Caki2 (cell line): Measurements from ENCODE around the gene FIGLA. TPM values are rescaled to one million over a fixed set of nuclear protein-coding genes. Genes with fewer than 3 reads are reported as not detected.

Experiments
- DNase-seq: peaks from one replicate; pipeline ENCODE4 v3.0.0-alpha.2; 2015; ENCODE audit warnings: low read depth
- in situ Hi-C: cut with HindIII; loops from 2 replicates; pipeline ENCODE4 v1.10.0; 2016; ENCODE audit warnings: low sequenced_read_pairs, low pct_unique_long_range_greater_than_20kb, mixed read lengths
- total RNA-seq: library from RNA; depleted of rRNA; stranded (reverse); fragments of >200 nt; shearing (Covaris generic); gene quantifications from 2 replicates; pipeline ENCODE4 v1.2.3, GENCODE V29; 2014; ENCODE audit warnings: low replicate concordance

The FIGLA gene
- total RNA-seq, 1 experiment from 2014 or later = not detected

DNA sequence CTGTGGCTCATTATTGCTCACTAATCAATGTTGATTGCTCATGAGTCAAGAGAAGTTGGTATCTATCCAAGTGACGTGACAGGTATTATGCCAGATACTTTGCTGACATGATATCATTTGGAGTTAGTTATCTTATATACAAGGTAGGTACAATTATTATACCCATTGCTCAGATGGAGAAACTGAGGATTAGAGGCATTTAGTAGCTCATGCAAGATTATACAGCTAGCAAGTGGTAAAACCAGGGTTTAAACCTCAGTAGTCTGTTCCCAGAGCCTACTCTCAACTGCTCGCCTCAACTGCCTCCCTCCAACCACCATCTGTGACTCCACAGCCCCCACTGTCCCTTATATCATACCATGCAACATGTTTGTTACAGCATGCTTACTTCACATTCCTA lies 6.1 kb downstream of the FIGLA start:
- in situ Hi-C loops = no loop called here

DNA sequence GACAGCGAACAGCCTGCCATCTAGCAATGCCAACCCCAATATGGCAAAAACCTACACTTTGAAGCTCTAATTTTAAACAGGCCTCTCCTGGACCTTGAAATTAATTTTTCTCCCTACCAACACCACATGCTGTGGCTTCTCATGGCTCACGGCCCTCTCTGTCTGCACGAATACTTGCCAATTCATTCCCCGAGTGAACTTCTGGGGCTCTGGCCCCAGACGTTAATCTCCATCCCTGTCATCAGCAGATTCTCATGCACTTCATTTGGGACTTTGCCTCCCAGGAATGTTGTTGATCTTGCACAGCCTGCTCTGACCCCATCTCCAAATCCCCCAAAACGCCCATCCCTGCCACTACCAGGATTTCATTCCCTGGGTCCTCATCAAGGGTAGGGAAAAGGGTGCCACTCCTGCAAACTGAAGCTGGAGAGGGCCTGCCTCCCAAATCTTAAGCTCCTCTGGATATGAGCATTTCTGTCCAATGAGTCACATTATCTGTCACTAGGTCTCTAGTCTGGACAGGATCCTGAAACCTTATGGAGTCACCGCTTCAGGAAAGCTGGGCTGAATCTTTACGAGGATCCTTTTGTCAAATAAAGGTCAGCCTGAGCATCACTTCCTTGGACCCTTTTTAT lies 10.4 kb downstream of the FIGLA start:
- in situ Hi-C loops = no loop called here
- DNase-seq = no peak

More for the DNA sequence above, 6.1 kb downstream of the FIGLA start:
- DNase-seq = no peak

DNA sequence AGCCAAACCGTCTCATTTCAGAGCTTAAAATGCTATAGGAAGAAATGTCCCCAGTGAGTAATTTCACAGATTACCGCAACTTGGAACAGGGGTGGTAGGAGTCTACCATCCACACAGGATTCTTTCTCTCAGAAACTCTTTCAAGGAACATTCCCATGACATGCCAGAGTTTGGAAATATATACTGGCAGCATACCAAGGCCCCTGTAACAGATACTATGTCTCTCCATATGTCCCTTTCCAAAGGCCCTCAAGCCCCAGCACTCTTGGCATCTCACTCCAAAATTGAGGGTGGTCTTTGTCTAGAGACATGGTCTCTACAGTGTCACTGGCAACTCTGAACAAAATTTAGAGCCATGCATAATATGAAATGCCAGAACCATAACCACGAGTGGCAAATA lies 11.0 kb downstream of the FIGLA start:
- in situ Hi-C loops = no loop called here
- no peak for DNase-seq

DNA sequence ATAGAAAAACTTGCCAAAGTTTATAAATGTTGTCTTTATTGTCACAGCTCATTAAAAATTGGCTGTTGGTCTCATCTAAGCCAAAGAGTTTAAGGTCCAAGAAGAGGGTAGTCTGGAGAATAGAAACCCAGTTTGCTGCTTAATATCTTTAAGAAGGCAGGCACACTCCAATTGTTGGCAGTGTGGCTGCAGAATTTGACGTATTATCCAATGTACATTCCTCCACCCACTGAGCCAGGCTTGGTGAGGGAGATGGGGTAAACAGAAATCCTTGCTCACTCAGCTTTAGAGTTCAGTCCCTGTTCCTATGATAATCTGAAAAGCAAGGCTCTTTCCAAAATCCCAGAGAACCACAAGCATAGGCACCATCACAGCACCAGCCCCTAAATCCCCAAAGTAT lies 11.8 kb downstream of the FIGLA start:
- in situ Hi-C loops = no loop called here
- DNase-seq = no peak

DNA sequence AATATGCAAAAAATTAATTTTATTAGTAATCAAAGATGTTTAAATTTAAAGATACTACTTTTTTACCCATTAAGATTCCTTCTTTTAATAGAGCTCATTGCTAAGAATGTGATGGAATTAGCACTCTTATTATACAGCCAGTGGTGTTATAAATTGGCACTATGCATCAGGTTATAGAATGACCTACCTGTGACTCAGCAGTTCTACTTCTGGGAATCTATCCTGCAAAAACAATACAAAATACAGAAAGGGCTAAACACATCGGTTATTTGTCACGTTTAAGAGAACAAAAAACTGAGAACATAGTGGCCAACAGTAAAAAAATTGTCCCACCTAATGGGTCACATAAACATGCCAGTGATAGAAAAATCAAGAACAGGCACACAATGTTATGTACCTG lies 13.0 kb downstream of the FIGLA start:
- peak; percentile 36 for DNase-seq
- in situ Hi-C loops = no loop called here

DNA sequence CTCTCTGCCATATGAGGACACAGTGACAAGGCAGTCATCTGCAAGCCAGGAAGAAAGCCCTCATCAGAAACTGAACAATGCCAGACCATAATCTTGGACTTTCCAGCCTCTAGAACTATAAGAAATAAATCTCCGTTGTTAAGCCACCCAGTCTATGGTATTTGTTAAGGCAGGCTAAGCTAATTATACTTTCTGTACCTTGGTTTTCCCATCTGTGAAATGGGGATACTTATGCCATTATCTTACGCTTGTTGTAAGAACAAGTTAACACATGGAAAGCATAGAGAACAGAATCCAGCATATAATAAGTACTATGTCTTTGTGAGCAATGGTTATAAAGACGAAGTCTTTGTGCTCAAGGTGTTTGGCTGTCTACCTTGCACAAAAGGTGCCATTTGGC lies 14.2 kb downstream of the FIGLA start:
- in situ Hi-C loops = no loop called here
- no peak for DNase-seq

DNA sequence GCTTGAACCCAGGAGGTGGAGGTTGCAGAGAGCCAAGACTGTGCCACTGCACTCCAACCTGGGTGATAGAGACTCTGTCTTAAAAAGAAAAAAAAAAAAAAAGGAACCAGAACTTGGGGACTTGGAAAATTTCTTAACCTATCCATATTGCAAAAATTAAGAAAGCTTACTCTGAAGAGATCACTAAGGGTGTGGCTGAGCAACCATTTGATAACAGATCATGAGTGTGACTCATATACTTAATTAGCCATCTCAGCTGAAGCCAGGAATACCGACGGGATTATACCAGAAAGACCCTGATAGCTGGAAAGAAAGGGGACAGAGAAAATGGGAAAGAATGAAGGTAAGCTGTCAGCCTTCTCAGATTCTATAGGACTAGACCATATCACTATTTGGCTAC lies 15.3 kb downstream of the FIGLA start:
- in situ Hi-C loops = no loop called here
- no peak for DNase-seq

DNA sequence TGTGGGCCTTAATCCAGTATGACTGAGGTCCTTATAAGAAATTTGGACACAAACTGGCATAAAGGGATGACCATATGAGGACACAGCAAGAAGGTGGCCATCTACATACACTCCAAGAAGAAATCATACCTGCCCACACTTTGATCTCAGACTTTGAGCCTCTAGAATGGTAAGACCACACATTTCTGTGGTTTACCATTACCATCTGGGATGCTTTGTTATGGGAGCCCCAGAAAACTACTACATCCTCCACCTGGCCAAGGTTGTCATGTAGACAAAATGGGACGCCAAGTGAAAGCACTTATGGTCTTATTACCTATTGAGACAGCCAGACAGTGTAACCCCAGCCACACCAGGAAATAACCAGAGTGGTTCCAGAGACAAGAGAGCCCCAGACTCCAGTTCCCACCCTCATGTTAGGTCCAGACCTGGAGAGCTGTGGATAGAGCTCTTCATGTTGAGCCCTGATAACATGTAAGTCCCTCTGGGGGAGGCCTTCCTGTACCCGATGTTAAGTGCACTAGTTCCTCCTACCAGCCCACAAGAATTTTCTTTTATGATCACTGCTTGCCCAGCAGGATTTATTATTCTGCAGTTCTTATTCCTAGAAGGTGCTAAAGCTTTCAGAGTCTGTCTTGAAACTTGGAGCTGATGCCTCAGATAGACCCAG lies 17.8 kb downstream of the FIGLA start:
- in situ Hi-C loops = no loop called here
- no peak for DNase-seq

DNA sequence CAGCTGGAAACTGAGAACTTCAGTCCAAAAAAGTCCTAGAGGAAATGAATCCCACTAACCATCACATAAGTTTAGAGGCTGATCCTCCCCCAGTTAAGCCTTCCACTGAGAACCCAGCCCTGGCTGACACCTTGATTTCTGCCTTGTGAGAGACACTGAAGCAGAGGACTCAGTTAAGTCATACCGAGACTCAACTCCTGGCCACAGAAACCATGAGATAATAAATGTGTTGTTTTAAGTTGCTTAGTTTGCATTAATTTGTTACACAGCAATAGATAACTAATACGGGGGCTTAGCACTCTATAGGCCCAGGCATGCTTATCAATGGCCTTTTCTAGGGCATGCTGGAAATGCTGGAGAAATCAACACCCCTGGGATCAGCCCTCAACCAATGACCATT lies 19.0 kb downstream of the FIGLA start:
- in situ Hi-C loops = no loop called here
- no peak for DNase-seq

DNA sequence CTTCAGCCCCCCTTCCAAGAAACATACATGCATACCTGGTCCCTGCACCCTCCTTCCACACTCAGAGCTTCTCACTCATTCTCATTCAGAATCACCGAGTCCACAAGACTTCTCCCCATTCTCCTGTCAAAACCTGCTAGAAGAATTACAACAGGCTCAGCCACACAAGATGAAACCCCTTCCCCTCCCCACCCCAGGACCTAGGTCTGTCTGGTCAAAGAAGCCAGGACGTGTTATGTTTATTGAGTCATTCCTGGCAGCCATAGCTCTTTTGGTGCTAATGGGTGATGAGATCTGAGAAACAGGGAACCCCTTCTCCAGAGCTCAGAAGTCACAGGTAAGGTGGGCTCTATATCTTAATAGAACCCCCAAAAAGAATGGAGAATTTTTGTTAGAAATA lies 21.0 kb downstream of the FIGLA start:
- no peak for DNase-seq
- in situ Hi-C loops = no loop called here

DNA sequence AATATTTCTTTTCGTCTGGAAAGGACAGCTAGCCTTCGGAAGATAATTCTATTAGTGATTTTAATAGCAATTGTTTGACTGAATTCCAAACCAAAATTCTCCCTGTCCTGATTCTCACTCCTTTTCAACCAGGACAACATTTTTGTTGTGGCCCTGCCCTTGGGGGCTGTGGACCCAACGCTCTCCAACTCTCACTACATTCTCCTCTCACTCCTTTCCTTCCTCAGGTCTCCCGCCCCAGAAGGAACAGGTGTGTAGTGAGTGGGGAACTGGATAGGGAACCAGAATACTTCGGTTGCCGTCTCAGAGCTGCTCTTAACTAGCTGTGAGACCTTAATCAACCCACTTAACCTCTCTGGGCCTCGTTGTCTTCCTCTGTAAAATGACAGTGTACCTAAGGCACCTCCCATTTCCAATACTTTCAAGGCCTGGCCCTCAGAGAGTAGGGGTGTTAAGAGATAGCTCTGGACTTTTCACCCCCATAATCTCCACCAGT lies 21.8 kb downstream of the FIGLA start:
- in situ Hi-C loops = no loop called here
- DNase-seq = no peak

DNA sequence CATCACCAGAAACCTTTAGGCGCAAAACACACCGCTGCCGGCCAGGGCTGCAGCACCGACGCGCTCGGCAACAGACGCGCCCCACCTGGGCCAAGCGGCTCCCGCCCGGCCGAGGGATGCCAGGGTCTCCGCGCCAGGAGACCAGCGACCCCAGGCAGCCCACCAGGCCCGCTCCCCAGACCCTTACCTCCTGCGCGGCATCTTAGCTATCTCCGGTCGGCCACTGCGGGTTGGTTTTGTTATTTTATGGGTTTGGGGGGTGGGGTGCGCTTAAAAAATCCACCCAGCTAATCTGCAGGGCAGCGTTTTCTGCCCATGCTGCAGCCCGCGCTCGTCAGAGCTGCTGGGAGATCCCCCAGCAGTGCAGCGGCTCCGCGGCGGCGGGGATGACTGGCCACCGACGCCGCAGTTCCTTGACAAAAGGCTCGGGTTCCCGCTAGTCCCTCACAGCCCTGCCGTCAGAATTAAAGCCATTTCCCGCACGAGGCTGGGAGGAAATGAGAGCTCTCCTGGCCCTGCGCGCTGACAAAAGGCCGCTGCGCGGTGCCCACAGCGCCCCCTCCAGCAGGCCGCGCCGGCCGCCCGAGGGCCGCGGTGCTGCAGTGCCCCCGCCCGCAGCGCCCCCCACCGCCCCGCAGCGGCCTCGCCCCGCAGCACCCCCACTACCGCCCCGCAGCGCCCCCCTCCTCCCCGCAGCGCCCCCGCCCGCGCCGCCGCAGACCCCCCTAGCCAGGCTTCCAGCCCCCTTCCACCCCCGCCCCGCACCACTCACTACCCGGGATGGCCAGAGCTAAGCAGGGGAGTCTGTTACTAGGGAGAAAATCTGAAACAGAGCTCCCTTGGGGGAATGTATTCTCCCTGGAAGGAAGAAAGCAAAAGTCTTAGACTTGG lies 22.5 kb downstream of the FIGLA start, which contains the start of gene ADD2:
Gene ADD2 (minus strand): TSS at position 502 of the 891 bp plus-strand sequence. CDS start 61,792 bp downstream, outside the sequence.
- DNase-seq = peak; percentile 55
- in situ Hi-C loops = no loop called here

DNA sequence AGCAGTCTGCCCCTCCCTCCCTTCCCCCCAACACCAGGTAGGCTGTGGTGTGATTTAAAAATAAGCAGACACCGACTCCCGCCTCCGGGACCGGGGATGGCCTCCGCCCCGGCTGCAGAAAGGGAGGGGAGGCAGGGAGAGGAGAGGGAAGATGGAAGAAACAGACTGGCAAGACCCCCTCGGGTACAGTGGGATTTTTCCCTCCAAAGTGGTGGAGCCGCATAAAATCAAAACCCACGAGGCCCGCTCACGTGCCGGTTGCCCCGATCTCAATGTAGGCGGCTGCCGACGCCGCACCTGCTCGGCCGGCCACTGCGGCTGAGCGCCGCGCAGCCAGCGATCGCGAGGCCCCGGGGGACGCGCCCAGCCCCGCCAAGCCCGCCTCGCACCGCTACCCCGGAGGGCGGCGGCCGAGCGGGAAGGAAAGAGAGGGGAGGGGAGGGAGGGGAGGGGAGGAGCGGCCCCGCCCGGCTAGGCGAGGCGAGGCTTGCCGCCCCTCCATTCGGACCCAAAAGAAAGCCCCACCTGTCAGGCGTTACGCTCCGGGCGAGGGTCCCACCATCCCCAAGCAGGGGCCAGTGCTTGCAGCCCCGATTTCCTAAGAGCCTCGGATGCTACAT lies 23.3 kb downstream of the FIGLA start:
- DNase-seq = peak; percentile 41
- in situ Hi-C loops = no loop called here

DNA sequence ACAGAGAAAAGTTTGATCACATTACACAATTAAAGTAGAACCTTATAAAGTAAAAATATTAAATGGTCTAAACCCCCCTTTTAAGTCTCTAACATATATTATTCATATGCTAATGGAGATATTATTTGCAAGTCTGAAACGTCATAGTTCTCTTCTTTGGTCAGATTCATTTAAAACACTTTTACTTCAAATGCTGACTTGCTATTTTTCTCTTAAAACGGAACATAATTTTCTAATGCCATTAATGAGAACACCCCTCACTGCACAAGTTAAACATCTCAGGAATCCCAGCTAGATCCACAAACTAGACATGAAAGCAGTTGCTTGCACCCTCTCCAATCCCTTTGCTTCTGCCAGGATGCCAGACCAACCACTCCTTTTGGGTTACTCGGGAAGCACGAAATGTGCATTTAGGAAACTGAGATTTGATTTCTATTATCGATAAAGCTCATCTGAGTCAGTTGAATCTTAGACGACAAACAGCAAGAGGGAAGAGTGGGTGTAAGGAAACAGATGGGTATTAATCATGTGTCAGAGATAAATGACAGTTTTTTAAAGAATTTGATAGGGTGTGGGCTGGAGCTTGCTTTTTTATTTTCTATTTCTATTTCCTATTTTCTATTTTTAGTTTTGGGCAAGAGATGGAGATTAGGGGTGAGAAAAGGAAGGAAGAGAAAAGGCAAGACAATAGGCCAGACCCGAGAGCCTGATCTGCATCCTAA lies 23.9 kb downstream of the FIGLA start:
- DNase-seq = no peak
- in situ Hi-C loops = no loop called here

DNA sequence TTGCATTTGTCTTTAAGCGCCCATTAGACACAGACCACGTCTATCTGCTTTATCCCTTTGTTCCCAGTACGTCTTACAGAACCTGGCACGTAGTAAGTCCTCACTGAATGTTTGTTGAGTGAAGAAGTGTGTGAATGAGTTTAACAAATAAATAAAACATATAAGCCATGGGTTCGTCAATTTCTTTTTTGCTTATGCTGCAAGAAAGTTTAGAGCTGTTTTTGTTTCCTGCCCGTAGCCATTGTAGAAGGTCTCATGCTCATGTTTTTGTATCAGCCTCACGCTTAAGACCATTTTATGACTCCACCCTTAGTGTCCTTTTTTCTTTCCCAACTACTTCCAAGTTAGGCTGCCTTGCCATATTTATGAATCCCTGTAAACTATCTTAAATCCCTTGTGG lies 24.9 kb downstream of the FIGLA start:
- DNase-seq = no peak
- in situ Hi-C loops = no loop called here

DNA sequence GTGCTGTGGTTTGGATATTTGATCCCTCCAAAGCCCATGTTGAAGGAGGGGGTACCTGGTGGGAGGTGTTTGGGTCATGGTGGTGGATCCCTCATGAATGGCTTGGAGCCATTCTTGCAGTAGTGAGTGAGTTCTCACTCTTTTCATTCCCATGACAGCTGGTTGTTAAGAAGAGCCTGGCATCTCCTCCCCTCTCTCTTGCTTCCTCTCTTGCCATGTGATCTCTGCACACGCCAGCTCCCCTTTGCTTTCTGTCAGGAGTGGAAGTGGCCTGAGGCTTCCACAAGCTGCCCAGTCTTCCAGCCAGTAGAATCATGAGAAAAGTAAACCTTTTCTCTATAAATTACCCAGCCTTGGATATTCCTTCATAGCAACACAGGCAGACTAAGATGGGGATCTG lies 31.0 kb downstream of the FIGLA start:
- DNase-seq = no peak
- in situ Hi-C loops = no loop called here

DNA sequence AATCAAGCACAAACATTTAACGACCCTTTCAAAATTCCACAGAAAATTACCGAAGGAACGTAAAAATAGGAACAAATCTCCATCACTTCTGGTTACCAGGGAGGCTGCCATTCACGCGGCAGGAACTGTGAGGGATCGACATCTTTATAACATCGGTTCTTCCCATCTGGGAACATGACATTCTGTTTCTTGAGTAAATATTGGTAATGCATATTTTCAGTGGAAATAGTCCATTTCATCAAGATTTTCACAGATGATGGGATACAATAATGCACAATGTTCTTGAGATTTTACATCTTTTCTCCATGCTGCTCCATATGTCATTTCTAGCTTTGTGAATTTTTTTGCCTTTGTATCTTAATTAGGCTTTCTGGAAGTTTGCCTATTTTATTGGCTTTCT lies 32.5 kb downstream of the FIGLA start:
- no peak for DNase-seq
- in situ Hi-C loops = no loop called here

DNA sequence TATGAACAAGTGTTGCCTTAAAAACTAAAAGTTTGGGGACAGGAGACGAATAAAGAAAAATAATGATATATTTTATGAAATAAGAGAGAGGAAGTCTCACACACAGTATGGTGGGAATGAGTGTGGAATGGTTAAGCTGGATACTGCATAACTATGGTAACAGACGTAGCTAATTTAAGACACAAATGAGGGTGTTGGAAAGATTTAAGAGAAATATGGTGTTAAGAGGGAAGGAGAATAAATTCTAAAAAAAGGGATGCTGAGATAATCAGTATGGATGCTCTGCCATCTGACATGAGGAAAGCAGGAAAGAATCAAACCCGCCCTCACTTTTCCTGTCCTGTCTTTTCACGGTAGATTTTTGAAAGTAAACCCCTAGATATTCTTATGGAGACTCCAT lies 33.1 kb downstream of the FIGLA start:
- in situ Hi-C loops = no loop called here
- no peak for DNase-seq
